Measurements from ENCODE around the gene POMGNT2. TPM values are rescaled to one million over a fixed set of nuclear protein-coding genes. Genes with fewer than 3 reads are reported as not detected.

POMGNT2 gene
- total and polyA plus RNA-seq, 10 of the 15 experiments (the other 5 are each of a cell fraction or from before 2014, with no cell fraction given), result 0.02 to 1.7 (median 0.17) TPM; not detected in 1

DNA sequence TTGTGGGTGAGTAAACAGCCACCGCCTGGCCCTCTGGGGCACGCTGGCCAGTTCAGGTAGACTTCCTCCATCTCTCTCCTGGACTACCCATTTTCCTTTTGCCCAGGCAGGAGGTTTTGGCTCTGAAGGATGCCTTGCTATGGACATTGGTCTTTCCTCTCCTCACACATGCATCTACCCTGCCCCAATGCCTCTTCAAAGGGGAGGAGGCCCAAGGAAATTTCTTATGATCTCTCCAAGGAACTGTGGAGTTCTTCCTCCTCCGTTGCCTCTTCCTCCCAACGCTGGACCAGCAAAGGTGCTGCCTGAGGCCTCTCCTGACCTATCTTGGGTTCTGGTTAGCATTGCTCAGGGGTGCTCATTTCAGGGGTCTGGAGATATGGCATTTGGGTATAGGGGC is 33.5 kb downstream of the POMGNT2 start:
- no peak overlapping the region for H3K4me2 ChIP-seq (ENCODE audit: control insufficient read depth, insufficient read depth)
- RAD21 ChIA-PET (ENCODE audit: unreplicated experiment), result interaction anchor here (4.5 kb wide), 1 partner anchor 110 kb away, joined by 50 read pairs; no protein-coding TSS in a partner anchor
- no peak overlapping the region for H3K27ac ChIP-seq (ENCODE audit: control insufficient read depth, insufficient read depth)
- ATAC-seq, result no peak
- no peak overlapping the region for H2AFZ ChIP-seq (ENCODE audit: control insufficient read depth, low read depth, low read length)
- H3K79me2 ChIP-seq (ENCODE audit: control insufficient read depth, insufficient read depth, low read length), result no peaks in the 10 kb centered on the region
- no peaks in the 10 kb centered on the region for H4K20me1 ChIP-seq (ENCODE audit: control insufficient read depth, insufficient read depth)
- POLR2A ChIA-PET, result no interaction called here
- SMC1A ChIA-PET (ENCODE audit: uncharacterized antibody, unreplicated experiment), result interaction anchor here (1.4 to 3.8 kb wide), 3 partner anchors 66 to 111 kb away, joined by 4 to 42 read pairs (median 5); no protein-coding TSS in a partner anchor
- DNase-seq (ENCODE audit: low read depth, low spot score), result no peak
- FAIRE-seq, result no peak
- H3K27me3 ChIP-seq (replicated peaks in 1 of 2; ENCODE audit: control insufficient read depth in 2 of 2, insufficient read depth in 2 of 2, low read length in 1 of 2), result no peaks in the 10 kb centered on the region; a peak in 1 of 4 replicates
- no peaks in the 10 kb centered on the region for H3K36me3 ChIP-seq (ENCODE audit: control insufficient read depth in 2 of 2, insufficient read depth in 2 of 2, low read length in 1 of 2)
- intact Hi-C loops (cut with micrococcal nuclease; ENCODE audit: unreplicated experiment) (no loop called here), in situ Hi-C loops (cut with MboI) (no loop called here)
- BruUV-seq (replicated peaks), result no TSS peak
- H3K9ac ChIP-seq (ENCODE audit: control insufficient read depth, insufficient read depth, low read length), result no peak overlapping the region
- no peaks in the 10 kb centered on the region for H3K4me1 ChIP-seq (ENCODE audit: control insufficient read depth, insufficient read depth, low read length)
- WGBS (ENCODE audit: insufficient coverage, insufficient replicate concordance, low lambda C conversion rate, missing lambda C conversion rate), result 27% methylated on average over 4 of the region's 4 CpGs
- CTCF ChIA-PET, result interaction anchor here (0.8 to 4.3 kb wide), 4 partner anchors 9 to 110 kb away, joined by 3 to 87 read pairs (median 5); no protein-coding TSS in a partner anchor
- no peaks in the 10 kb centered on the region for H3K9me3 ChIP-seq (replicated peaks; ENCODE audit: control insufficient read depth, insufficient read depth, low read length)
- no peak overlapping the region for H3K4me3 ChIP-seq
- TF ChIP-seq, protein P1, sequence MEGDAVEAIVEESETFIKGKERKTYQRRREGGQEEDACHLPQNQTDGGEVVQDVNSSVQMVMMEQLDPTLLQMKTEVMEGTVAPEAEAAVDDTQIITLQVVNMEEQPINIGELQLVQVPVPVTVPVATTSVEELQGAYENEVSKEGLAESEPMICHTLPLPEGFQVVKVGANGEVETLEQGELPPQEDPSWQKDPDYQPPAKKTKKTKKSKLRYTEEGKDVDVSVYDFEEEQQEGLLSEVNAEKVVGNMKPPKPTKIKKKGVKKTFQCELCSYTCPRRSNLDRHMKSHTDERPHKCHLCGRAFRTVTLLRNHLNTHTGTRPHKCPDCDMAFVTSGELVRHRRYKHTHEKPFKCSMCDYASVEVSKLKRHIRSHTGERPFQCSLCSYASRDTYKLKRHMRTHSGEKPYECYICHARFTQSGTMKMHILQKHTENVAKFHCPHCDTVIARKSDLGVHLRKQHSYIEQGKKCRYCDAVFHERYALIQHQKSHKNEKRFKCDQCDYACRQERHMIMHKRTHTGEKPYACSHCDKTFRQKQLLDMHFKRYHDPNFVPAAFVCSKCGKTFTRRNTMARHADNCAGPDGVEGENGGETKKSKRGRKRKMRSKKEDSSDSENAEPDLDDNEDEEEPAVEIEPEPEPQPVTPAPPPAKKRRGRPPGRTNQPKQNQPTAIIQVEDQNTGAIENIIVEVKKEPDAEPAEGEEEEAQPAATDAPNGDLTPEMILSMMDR (IDR thresholded peaks at IDR 0.05 in 2 of 3, conservative IDR thresholded peaks at IDR 0.05 in 1 of 3; ENCODE audit: control insufficient read depth in 2 of 3, extremely low read depth in 1 of 3, insufficient read depth in 1 of 3, low read depth in 3 of 3, low read length in 3 of 3), result no peak
- TF ChIP-seq HDGF (IDR thresholded peaks at IDR 0.05) (no peak), DPF2 (IDR thresholded peaks at IDR 0.05) (no peak), EED (IDR thresholded peaks at IDR 0.05; ENCODE audit: low read depth) (no peak), RUNX3 (IDR thresholded peaks at IDR 0.05; ENCODE audit: low read length) (no peak), CBFB (IDR thresholded peaks at IDR 0.05; ENCODE audit: low read depth) (no peak), ZNF207 (IDR thresholded peaks at IDR 0.05; ENCODE audit: borderline replicate concordance) (no peak), IKZF2 (IDR thresholded peaks at IDR 0.05) (no peak), SIN3A (IDR thresholded peaks at IDR 0.05; ENCODE audit: low read depth, low read length) (no peak), HDAC6 (IDR thresholded peaks at IDR 0.05; ENCODE audit: unreplicated experiment) (no peak), PAX8 (IDR thresholded peaks at IDR 0.05) (no peak), NBN (IDR thresholded peaks at IDR 0.05) (no peak), CHD4 (IDR thresholded peaks at IDR 0.05) (no peak)
- TF ChIP-seq, protein P2, sequence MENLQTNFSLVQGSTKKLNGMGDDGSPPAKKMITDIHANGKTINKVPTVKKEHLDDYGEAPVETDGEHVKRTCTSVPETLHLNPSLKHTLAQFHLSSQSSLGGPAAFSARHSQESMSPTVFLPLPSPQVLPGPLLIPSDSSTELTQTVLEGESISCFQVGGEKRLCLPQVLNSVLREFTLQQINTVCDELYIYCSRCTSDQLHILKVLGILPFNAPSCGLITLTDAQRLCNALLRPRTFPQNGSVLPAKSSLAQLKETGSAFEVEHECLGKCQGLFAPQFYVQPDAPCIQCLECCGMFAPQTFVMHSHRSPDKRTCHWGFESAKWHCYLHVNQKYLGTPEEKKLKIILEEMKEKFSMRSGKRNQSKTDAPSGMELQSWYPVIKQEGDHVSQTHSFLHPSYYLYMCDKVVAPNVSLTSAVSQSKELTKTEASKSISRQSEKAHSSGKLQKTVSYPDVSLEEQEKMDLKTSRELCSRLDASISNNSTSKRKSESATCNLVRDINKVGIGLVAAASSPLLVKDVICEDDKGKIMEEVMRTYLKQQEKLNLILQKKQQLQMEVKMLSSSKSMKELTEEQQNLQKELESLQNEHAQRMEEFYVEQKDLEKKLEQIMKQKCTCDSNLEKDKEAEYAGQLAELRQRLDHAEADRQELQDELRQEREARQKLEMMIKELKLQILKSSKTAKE (IDR thresholded peaks at IDR 0.05; ENCODE audit: low read depth, poor library complexity, severe bottlenecking), result no peak
- TF ChIP-seq, protein P3, sequence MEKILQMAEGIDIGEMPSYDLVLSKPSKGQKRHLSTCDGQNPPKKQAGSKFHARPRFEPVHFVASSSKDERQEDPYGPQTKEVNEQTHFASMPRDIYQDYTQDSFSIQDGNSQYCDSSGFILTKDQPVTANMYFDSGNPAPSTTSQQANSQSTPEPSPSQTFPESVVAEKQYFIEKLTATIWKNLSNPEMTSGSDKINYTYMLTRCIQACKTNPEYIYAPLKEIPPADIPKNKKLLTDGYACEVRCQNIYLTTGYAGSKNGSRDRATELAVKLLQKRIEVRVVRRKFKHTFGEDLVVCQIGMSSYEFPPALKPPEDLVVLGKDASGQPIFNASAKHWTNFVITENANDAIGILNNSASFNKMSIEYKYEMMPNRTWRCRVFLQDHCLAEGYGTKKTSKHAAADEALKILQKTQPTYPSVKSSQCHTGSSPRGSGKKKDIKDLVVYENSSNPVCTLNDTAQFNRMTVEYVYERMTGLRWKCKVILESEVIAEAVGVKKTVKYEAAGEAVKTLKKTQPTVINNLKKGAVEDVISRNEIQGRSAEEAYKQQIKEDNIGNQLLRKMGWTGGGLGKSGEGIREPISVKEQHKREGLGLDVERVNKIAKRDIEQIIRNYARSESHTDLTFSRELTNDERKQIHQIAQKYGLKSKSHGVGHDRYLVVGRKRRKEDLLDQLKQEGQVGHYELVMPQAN (conservative IDR thresholded peaks at IDR 0.05), result no peak
- TF ChIP-seq, protein P4, sequence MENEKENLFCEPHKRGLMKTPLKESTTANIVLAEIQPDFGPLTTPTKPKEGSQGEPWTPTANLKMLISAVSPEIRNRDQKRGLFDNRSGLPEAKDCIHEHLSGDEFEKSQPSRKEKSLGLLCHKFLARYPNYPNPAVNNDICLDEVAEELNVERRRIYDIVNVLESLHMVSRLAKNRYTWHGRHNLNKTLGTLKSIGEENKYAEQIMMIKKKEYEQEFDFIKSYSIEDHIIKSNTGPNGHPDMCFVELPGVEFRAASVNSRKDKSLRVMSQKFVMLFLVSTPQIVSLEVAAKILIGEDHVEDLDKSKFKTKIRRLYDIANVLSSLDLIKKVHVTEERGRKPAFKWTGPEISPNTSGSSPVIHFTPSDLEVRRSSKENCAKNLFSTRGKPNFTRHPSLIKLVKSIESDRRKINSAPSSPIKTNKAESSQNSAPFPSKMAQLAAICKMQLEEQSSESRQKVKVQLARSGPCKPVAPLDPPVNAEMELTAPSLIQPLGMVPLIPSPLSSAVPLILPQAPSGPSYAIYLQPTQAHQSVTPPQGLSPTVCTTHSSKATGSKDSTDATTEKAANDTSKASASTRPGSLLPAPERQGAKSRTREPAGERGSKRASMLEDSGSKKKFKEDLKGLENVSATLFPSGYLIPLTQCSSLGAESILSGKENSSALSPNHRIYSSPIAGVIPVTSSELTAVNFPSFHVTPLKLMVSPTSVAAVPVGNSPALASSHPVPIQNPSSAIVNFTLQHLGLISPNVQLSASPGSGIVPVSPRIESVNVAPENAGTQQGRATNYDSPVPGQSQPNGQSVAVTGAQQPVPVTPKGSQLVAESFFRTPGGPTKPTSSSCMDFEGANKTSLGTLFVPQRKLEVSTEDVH (IDR thresholded peaks at IDR 0.05; ENCODE audit: low read depth, partially characterized antibody), result no peak
